ENCODE data around the gene ZNF382. TPM values are rescaled to one million over a fixed set of nuclear protein-coding genes. Genes with fewer than 3 reads are reported as not detected.

Gene ZNF382
- total and polyA plus RNA-seq, 2 of the 4 experiments (the other 2 are of a cell fraction) = 0.80 to 4.5 TPM

DNA sequence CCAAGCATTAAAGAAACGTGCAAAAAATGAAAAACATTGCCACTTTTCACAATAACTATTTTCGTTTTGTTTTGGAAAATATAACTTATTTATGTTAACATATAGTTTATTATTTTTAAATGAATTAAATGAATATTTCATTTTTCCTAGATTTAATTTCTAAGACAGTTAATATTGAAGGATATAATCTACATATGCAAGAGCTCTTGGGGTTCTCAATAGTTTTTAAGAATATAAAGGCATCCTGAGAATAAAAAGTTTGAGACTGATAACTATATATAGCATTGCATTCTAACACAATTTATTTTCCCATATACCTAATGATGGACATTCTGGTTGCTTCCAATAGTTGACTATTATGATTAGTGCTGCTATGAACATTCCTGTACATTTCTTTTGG, 41.6 kb downstream of the ZNF382 start:
- Histone ChIP-seq H4K8ac (ENCODE audit: low read depth in 2 of 2, low read length in 2 of 2) (no peak overlapping the region), H2AK5ac (ENCODE audit: low read depth, low read length) (no peak overlapping the region), H4K91ac (ENCODE audit: insufficient read depth, low read depth, low read length) (no peak overlapping the region), H3K9me1 (ENCODE audit: insufficient read depth, low read length) (no peaks in the 10 kb centered on the region), H3K4me3 (ENCODE audit: insufficient read depth, low read depth, low read length) (no peak overlapping the region), H3K56ac (ENCODE audit: extremely low read depth, insufficient read depth, low read length) (no peak overlapping the region), H3K9ac (ENCODE audit: low read depth, low read length) (no peak overlapping the region), H2BK15ac (ENCODE audit: low read depth, low read length) (no peak overlapping the region), H3K79me1 (ENCODE audit: low read depth in 1 of 2, low read length in 2 of 2) (no peaks in the 10 kb centered on the region), H2BK20ac (ENCODE audit: low read depth, low read length) (no peak overlapping the region), H2AK9ac (replicated peaks; ENCODE audit: low read depth, low read length, poor library complexity) (no peak overlapping the region), H3K4me2 (ENCODE audit: low read depth, low read length) (no peak overlapping the region), H3K18ac (ENCODE audit: low read depth, low read length) (no peak overlapping the region), H2BK5ac (ENCODE audit: low read depth, low read length, poor library complexity, severe bottlenecking) (no peak overlapping the region), H3K27ac (ENCODE audit: insufficient read depth, low read length) (no peak overlapping the region), H3K14ac (replicated peaks; ENCODE audit: low read depth, low read length) (no peak overlapping the region), H4K5ac (ENCODE audit: low read depth, low read length) (no peak overlapping the region), H3K27me3 (ENCODE audit: control insufficient read depth, insufficient read depth, low read length) (no peaks in the 10 kb centered on the region), H3K9me3 (ENCODE audit: control insufficient read depth, insufficient read depth, low read length) (peaks cover 59% of the 10 kb centered on the region), H3K4me1 (ENCODE audit: control insufficient read depth, insufficient read depth, low read length) (no peaks in the 10 kb centered on the region), H3K4ac (ENCODE audit: low read depth, low read length) (no peak overlapping the region), H2AFZ (replicated peaks; ENCODE audit: low read length, poor library complexity) (no peak overlapping the region), H3K36me3 (ENCODE audit: control insufficient read depth, insufficient read depth, low read length) (peaks cover 37% of the 10 kb centered on the region), H4K20me1 (ENCODE audit: insufficient read depth, low read length) (no peaks in the 10 kb centered on the region), H2BK120ac (ENCODE audit: low read depth, low read length) (no peak overlapping the region), H3K23ac (ENCODE audit: low read depth, low read length) (no peak overlapping the region)
- no CpG with 5 or more reads among the region's 2 CpGs for WGBS, 2 experiments (ENCODE audit: extremely low coverage in 2 of 2, insufficient read length in 1 of 2)
- no peak for DNase-seq
- dilution Hi-C loops (cut with HindIII; ENCODE audit: low sequenced_read_pairs, unreplicated experiment) (no loop called here), intact Hi-C loops (cut with micrococcal nuclease) (no loop called here), in situ Hi-C loops (cut with MboI; ENCODE audit: low sequenced_read_pairs) (no loop called here)
- no TSS peak for BruUV-seq (replicated peaks)
- POLR2A ChIA-PET (ENCODE audit: unreplicated experiment) = no interaction called here
- TF ChIP-seq POLR2A (IDR thresholded peaks at IDR 0.05; ENCODE audit: low read depth, low read length) (no peak), BHLHE40 (IDR thresholded peaks at IDR 0.05; ENCODE audit: low read depth, low read length) (no peak), MAFK (IDR thresholded peaks at IDR 0.05; ENCODE audit: low read depth, low read length) (no peak), RAD21 (IDR thresholded peaks at IDR 0.05; ENCODE audit: low read length) (no peak)
- TF ChIP-seq, protein P1, sequence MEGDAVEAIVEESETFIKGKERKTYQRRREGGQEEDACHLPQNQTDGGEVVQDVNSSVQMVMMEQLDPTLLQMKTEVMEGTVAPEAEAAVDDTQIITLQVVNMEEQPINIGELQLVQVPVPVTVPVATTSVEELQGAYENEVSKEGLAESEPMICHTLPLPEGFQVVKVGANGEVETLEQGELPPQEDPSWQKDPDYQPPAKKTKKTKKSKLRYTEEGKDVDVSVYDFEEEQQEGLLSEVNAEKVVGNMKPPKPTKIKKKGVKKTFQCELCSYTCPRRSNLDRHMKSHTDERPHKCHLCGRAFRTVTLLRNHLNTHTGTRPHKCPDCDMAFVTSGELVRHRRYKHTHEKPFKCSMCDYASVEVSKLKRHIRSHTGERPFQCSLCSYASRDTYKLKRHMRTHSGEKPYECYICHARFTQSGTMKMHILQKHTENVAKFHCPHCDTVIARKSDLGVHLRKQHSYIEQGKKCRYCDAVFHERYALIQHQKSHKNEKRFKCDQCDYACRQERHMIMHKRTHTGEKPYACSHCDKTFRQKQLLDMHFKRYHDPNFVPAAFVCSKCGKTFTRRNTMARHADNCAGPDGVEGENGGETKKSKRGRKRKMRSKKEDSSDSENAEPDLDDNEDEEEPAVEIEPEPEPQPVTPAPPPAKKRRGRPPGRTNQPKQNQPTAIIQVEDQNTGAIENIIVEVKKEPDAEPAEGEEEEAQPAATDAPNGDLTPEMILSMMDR (conservative IDR thresholded peaks at IDR 0.05; ENCODE audit: low read depth, low read length) = no peak
- CTCF ChIA-PET = no interaction called here
- ATAC-seq (ENCODE audit: low read depth) = no peak

Measured in IMR-90 (cell line).